Ovary (tissue), 3 donors: Measurements from ENCODE around the gene GRK5.

Source experiments
- CTCF ChIP-seq, 3 donors: fragments of 450-650 bp in 2 of 3; fragments of 200-600 bp in 1 of 3; IDR thresholded peaks; one replicate each; pipeline versions ENCODE4 v1.5.1 to v1.8.0; 2016 to 2022; ENCODE audit warnings: antibody characterized with exemption in 3 of 3, mild to moderate bottlenecking in 1 of 3
- POLR2A ChIP-seq: fragments of 450-650 bp; IDR thresholded peaks from one replicate; pipeline ENCODE4 v1.6.1; 2017; ENCODE audit warnings: antibody characterized with exemption, mild to moderate bottlenecking, moderate library complexity
- donor health status: DM: no; HTN: no; CAD: no.

GRCh38 chr10:119316729-119317097, 109.3 kb downstream of the GRK5 start:
- TF ChIP-seq CTCF (IDR thresholded peaks at IDR 0.05) (no peak), POLR2A (no peak)
